HL-60 (cell line): ENCODE results near the gene RYK.

ENCODE experiments used
- CTCF ChIP-seq: IDR thresholded peaks from one replicate; pipeline ENCODE4 v1.5.1; 2011; ENCODE audit warnings: low read length, control low read depth, inconsistent platforms; ENCODE audit not compliant: insufficient read depth
- POLR2AphosphoS5 ChIP-seq: IDR thresholded peaks from 2 replicates; pipeline ENCODE4 v1.6.1; 2012; ENCODE audit warnings: low read depth

- TF ChIP-seq CTCF, result peak; percentile 69
- TF ChIP-seq POLR2AphosphoS5, result no peak
Measured at GRCh38 chr3:134197681-134198261, 52.9 kb downstream of the RYK start.
